IPS-20b (cell line): ENCODE results near the gene RPS18.
"Not testable (repeated sequence)": the region's sequence is repeated elsewhere in the genome, so short reads cannot be mapped to it uniquely, and the experiment has no call there.

Experiments
- H3K27ac ChIP-seq: one replicate; pipeline ENCODE4 v1.5.1; 2013; ENCODE audit warnings: low read length
- H3K27me3 ChIP-seq: 2 replicates; pipeline ENCODE4 v1.6.1; 2013; ENCODE audit warnings: mild to moderate bottlenecking, low read length, inconsistent platforms; ENCODE audit not compliant: insufficient read depth
- H3K36me3 ChIP-seq: 2 replicates; pipeline ENCODE4 v1.6.1; 2013; ENCODE audit warnings: low read depth, mild to moderate bottlenecking, inconsistent platforms, low read length, moderate library complexity; ENCODE audit not compliant: insufficient read depth
- H3K4me1 ChIP-seq: 2 replicates; pipeline ENCODE4 v1.6.1; 2013; ENCODE audit warnings: mild to moderate bottlenecking, control low read depth, inconsistent platforms, low read length, moderate library complexity; ENCODE audit not compliant: insufficient read depth
- H3K4me3 ChIP-seq: 2 replicates; pipeline ENCODE4 v1.5.1; 2013; ENCODE audit warnings: mild to moderate bottlenecking, low read length, inconsistent platforms
- H3K9ac ChIP-seq: 2 replicates; pipeline ENCODE4 v1.6.1; 2013; ENCODE audit warnings: low read depth, mild to moderate bottlenecking, inconsistent platforms, low read length, moderate library complexity
- H3K9me3 ChIP-seq: 2 replicates; pipeline ENCODE4 v1.6.1; 2013; ENCODE audit warnings: mild to moderate bottlenecking, low read depth, low read length, inconsistent platforms; ENCODE audit not compliant: insufficient read depth

RPS18 gene

DNA sequence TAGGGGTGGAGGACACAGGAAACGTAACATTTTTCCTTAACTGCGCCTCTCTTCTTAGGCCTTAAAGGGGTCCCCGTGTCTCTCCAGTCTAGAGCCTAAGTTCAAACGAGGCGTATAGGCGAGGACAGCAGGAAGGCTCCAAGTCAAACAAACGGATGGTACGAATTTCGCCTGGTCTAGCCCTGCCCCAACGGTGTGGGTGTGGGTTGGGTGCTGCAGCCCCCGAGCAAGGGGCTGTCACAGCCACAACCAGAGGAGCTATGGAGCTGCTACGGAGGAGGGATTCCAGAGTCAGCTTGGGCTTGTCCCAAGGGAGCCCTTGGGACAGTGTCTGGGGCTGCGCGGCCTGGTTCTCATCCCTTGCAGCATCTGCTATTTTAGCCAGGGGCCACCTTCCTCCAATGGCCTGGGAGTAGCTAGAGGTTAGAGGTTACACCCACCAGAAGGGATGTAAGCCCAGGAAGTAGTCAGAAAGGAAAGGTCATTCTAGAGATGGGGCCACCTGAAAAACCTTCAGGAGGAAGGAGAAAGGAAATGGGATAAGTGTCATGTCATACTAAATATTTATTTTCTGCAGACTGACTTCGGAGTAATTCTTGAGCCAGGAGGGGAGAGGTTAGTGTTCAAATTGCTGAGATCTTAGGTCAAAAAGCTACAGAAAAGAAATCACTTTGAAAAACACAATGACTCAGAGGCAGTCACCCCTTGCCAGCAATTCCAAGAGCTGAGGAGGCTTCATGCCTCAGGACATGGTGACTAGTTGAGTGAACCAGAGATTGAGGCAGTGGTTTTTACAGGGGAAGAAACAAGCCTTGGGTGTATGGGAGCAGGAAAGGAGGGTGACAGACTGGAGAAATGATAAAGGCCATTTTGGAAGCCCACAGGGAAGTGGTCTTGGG is 21.9 kb upstream of the RPS18 start:
- H3K4me3 ChIP-seq, result peak overlapping the region; percentile 93
- H3K9me3 ChIP-seq, result no peaks in the 10 kb centered on the region
- H3K4me1 ChIP-seq, result peaks cover 7% of the 10 kb centered on the region; the same call in 1 of the 2 replicates
- H3K36me3 ChIP-seq, result peaks cover 10% of the 10 kb centered on the region
- H3K9ac ChIP-seq, result peak overlapping the region; percentile 92
- peaks cover 33% of the 10 kb centered on the region for H3K27me3 ChIP-seq
- H3K27ac ChIP-seq, result peak overlapping the region; percentile 61

DNA sequence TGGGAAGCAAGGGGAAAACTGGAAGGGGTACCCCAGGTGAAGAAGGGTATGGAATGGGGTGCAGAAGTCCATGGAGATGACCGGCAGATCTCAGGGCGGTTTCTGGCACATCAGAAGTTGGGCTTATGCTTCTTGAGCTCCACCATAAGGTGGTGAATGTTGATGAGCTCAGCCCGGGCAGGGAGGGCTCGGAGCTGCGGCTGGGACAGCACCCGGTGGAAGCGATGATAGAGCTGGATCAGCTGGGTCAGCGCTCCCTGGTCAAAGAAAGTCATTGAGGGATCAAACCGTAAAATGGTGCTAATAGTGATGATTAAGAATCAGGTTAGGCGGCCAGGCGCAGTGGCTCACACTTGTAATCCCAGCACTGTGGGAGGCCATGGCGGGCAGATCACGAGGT is 21.1 kb upstream of the RPS18 start:
- Histone ChIP-seq H3K4me3 (no peak overlapping the region), H3K9ac (no peak overlapping the region), H3K36me3 (peaks cover 10% of the 10 kb centered on the region), H3K9me3 (no peaks in the 10 kb centered on the region), H3K4me1 (peaks cover 7% of the 10 kb centered on the region; the same call in 1 of the 2 replicates), H3K27ac (no peak overlapping the region), H3K27me3 (peaks cover 33% of the 10 kb centered on the region)

- no peak overlapping the region for H3K27ac ChIP-seq
Measured at GRCh38 chr6:33251395-33252012, 20.4 kb upstream of the RPS18 start.

GRCh38 chr6:33252759-33253158 is 19.1 kb upstream of the RPS18 start:
- H3K27ac ChIP-seq, result no peak overlapping the region

More at GRCh38 chr6:33251395-33252012, 20.4 kb upstream of the RPS18 start:
- H3K4me3 ChIP-seq, result no peak overlapping the region
- peaks cover 10% of the 10 kb centered on the region for H3K36me3 ChIP-seq
- H3K9me3 ChIP-seq, result no peaks in the 10 kb centered on the region
- peaks cover 7% of the 10 kb centered on the region; the same call in 1 of the 2 replicates for H3K4me1 ChIP-seq
- H3K27me3 ChIP-seq, result peaks cover 25% of the 10 kb centered on the region
- H3K9ac ChIP-seq, result no peak overlapping the region

GRCh38 chr6:33254591-33254990 is 17.3 kb upstream of the RPS18 start:
- Histone ChIP-seq H3K27ac (no peak overlapping the region), H3K9ac (no peak overlapping the region)

More at GRCh38 chr6:33252759-33253158, 19.1 kb upstream of the RPS18 start:
- no peak overlapping the region for H3K9ac ChIP-seq
- H3K36me3 ChIP-seq, result peaks cover 10% of the 10 kb centered on the region
- H3K4me3 ChIP-seq, result no peak overlapping the region
- no peaks in the 10 kb centered on the region for H3K9me3 ChIP-seq
- H3K27me3 ChIP-seq, result peaks cover 12% of the 10 kb centered on the region
- peaks cover 7% of the 10 kb centered on the region; the same call in 1 of the 2 replicates for H3K4me1 ChIP-seq

DNA sequence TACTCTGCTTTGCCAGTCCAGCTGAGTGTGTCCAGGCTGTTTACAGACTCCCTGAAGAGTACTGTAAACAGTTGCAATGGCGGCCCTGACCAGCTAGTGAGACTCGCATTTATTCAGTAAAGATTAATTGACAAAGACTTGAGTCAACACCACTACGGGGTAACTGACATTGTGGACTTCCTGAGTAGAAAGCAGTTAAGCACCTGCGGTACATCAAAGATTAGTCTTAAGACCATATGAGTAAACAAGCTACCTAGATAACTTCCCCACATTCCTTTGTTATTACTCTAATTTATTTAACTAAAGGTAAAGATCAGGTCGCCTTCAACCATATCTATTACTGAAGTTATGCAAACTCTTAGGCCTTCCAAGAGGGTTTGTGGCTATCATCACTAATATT is 12.8 kb upstream of the RPS18 start:
- H3K4me1 ChIP-seq, result no peaks in the 10 kb centered on the region
- H3K36me3 ChIP-seq, result peaks cover 33% of the 10 kb centered on the region
- H3K9me3 ChIP-seq, result no peaks in the 10 kb centered on the region
- H3K27me3 ChIP-seq, result no peaks in the 10 kb centered on the region
- no peak overlapping the region for H3K4me3 ChIP-seq
- no peak overlapping the region for H3K9ac ChIP-seq
- H3K27ac ChIP-seq, result no peak overlapping the region

More at GRCh38 chr6:33254591-33254990, 17.3 kb upstream of the RPS18 start:
- Histone ChIP-seq H3K4me3 (no peak overlapping the region), H3K4me1 (peaks cover 3% of the 10 kb centered on the region; the same call in 1 of the 2 replicates), H3K9me3 (no peaks in the 10 kb centered on the region), H3K36me3 (peaks cover 19% of the 10 kb centered on the region), H3K27me3 (no peaks in the 10 kb centered on the region)

- H3K9me3 ChIP-seq, H3K9ac ChIP-seq, H3K27me3 ChIP-seq, H3K4me3 ChIP-seq, H3K4me1 ChIP-seq, H3K27ac ChIP-seq: not testable (repeated sequence)
- H3K36me3 ChIP-seq, result peaks cover 61% of the 10 kb centered on the region
Measured at GRCh38 chr6:33262490-33262889, 9.4 kb upstream of the RPS18 start.

- H3K4me3 ChIP-seq, result no peak overlapping the region
- H3K27ac ChIP-seq, result no peak overlapping the region
- H3K27me3 ChIP-seq, result no peaks in the 10 kb centered on the region
- no peaks in the 10 kb centered on the region for H3K9me3 ChIP-seq
- H3K36me3 ChIP-seq, result peaks cover 74% of the 10 kb centered on the region
- no peak overlapping the region for H3K9ac ChIP-seq
- H3K4me1 ChIP-seq, result no peaks in the 10 kb centered on the region
Measured at GRCh38 chr6:33264015-33264414, 7.9 kb upstream of the RPS18 start.

DNA sequence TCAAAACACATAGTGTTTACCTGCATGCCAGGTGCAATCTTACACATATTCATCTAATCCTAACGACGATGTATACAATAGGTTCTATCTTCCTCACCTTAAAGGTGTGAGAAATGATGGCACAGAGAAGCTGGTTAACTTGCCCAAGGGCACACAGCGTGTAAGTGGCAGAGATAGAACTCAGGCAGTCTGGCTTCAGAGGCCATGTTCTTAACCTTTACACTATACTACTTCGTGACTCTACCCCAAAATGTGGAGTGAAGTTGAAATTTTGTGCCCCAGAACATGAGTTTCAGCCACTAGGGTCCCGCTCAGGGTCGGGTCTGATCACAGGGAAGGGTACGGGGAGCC is 783 bp upstream of the RPS18 start:
- Histone ChIP-seq H3K27me3 (no peaks in the 10 kb centered on the region), H3K4me1 (peaks cover 10% of the 10 kb centered on the region), H3K36me3 (peaks cover 76% of the 10 kb centered on the region), H3K9ac (peak overlapping the region; percentile 98), H3K9me3 (no peaks in the 10 kb centered on the region), H3K27ac (peak overlapping the region; percentile 98), H3K4me3 (peak overlapping the region; percentile 94)

- Histone ChIP-seq H3K9me3 (no peaks in the 10 kb centered on the region), H3K4me1 (peaks cover 13% of the 10 kb centered on the region), H3K9ac (peak overlapping the region; percentile 98), H3K27me3 (no peaks in the 10 kb centered on the region), H3K27ac (peak overlapping the region; percentile 98), H3K4me3 (peak overlapping the region; percentile 94), H3K36me3 (peaks cover 69% of the 10 kb centered on the region)
Measured at GRCh38 chr6:33272275-33273128, 627 bp downstream of the RPS18 start.

- Histone ChIP-seq H3K27ac (no peak overlapping the region), H3K9me3 (no peaks in the 10 kb centered on the region)
Measured at GRCh38 chr6:33273129-33273923, 1.5 kb downstream of the RPS18 start.

More at GRCh38 chr6:33273129-33273923, 1.5 kb downstream of the RPS18 start:
- no peaks in the 10 kb centered on the region for H3K27me3 ChIP-seq
- H3K36me3 ChIP-seq, result peaks cover 63% of the 10 kb centered on the region
- peak overlapping the region; percentile 94 for H3K4me3 ChIP-seq
- peak overlapping the region; percentile 98 for H3K9ac ChIP-seq
- peaks cover 13% of the 10 kb centered on the region for H3K4me1 ChIP-seq
